NCI-H2029 (cell line): Measurements from ENCODE around the gene PIANP.
A peak's percentile ranks its signal among the peaks of the same experiment; 100 is the strongest.

Experiments used
- DNase-seq: peaks from one replicate; lab custom pipeline; 2025; lab: John Stamatoyannopoulos, UW

Gene PIANP

GRCh38 chr12:6667559-6668210 lies 32.9 kb downstream of the PIANP start:
- no peak for DNase-seq

- DNase-seq = no peak
Observed at GRCh38 chr12:6666211-6666610, 34.4 kb downstream of the PIANP start.

GRCh38 chr12:6664902-6665301 lies 35.7 kb downstream of the PIANP start:
- no peak for DNase-seq

- peak; percentile 99 for DNase-seq
Observed at GRCh38 chr12:6662906-6663742, 37.5 kb downstream of the PIANP start, which contains the start of gene ING4. ING4 (minus strand) TSS chr12:6663119; CDS start chr12:6663101, 18 bp downstream.

- DNase-seq = no peak
Observed at GRCh38 chr12:6662602-6662905, 38.1 kb downstream of the PIANP start.

GRCh38 chr12:6653987-6654386 lies 46.6 kb downstream of the PIANP start:
- DNase-seq = no peak

GRCh38 chr12:6653342-6653741 lies 47.3 kb downstream of the PIANP start:
- DNase-seq = no peak

- DNase-seq = no peak
Observed at GRCh38 chr12:6652391-6652790, 48.2 kb downstream of the PIANP start.

- DNase-seq = no peak
Observed at GRCh38 chr12:6650832-6651231, 49.8 kb downstream of the PIANP start.

- peak; percentile 69 for DNase-seq
Observed at GRCh38 chr12:6647083-6647604, 53.5 kb downstream of the PIANP start, which contains the start of gene ACRBP. ACRBP (minus strand) TSS chr12:6647432; CDS start chr12:6647366, 66 bp downstream.

- no peak for DNase-seq
Observed at GRCh38 chr12:6646276-6647082, 54.1 kb downstream of the PIANP start.

- no peak for DNase-seq
Observed at GRCh38 chr12:6644903-6645302, 55.7 kb downstream of the PIANP start.

GRCh38 chr12:6644257-6644596 lies 56.4 kb downstream of the PIANP start:
- DNase-seq = no peak
